Gastrocnemius medialis (tissue), 4 donors: Measurements from ENCODE around the gene TEX48.

Source experiments
- POLR2A ChIP-seq, 2 donors: fragments of 450-650 bp; IDR thresholded peaks; one replicate each; pipeline ENCODE4 v1.6.1; 2017; ENCODE audit warnings: antibody characterized with exemption in 2 of 2, mild to moderate bottlenecking in 2 of 2, moderate library complexity in 2 of 2
- TF ChIP-seq, protein P1 (sequence below), 5 experiments: fragments of 450-650 bp in 3 of 5; fragments of 200-600 bp in 2 of 5; sonication (generic) in 2 of 5; IDR thresholded peaks in 4 of 5; conservative IDR thresholded peaks in 1 of 5; 1 replicate in 4 of 5; 2 replicates in 1 of 5; pipeline ENCODE4 v1.5.1; 2016 to 2019; ENCODE audit warnings: antibody characterized with exemption in 5 of 5, mild to moderate bottlenecking in 3 of 5, moderate library complexity in 3 of 5

DNA sequence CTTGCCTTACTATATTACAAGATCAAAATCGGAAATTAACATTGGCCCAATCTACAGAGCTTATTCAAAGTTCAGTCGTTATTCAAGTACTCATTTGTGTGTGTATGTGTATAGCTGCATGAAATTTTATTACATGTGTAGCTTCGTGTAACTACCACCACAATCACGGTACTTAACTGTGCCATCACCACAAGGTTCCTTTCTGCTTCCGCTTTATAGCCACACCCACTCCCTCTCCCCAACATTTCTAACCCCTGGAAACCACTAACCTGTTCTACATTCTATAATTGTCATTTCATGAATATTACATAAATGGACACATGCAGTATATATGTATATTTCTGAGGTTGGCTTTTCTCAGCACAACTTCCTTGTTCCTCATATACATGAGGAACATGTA lies 4.0 kb upstream of the TEX48 start:
- TF ChIP-seq, protein P1, sequence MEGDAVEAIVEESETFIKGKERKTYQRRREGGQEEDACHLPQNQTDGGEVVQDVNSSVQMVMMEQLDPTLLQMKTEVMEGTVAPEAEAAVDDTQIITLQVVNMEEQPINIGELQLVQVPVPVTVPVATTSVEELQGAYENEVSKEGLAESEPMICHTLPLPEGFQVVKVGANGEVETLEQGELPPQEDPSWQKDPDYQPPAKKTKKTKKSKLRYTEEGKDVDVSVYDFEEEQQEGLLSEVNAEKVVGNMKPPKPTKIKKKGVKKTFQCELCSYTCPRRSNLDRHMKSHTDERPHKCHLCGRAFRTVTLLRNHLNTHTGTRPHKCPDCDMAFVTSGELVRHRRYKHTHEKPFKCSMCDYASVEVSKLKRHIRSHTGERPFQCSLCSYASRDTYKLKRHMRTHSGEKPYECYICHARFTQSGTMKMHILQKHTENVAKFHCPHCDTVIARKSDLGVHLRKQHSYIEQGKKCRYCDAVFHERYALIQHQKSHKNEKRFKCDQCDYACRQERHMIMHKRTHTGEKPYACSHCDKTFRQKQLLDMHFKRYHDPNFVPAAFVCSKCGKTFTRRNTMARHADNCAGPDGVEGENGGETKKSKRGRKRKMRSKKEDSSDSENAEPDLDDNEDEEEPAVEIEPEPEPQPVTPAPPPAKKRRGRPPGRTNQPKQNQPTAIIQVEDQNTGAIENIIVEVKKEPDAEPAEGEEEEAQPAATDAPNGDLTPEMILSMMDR (IDR thresholded peaks at IDR 0.05 in 4 of 5, conservative IDR thresholded peaks at IDR 0.05 in 1 of 5) = no peak
- TF ChIP-seq POLR2A (IDR thresholded peaks at IDR 0.05) = no peak
